GM06990 (cell line): ENCODE data around the gene ITCH.
"Not testable (repeated sequence)": the region's sequence is repeated elsewhere in the genome, so short reads cannot be mapped to it uniquely, and the experiment has no call there.

Experiments
- DNase-seq: peaks from one replicate; pipeline ENCODE4 v3.0.0-alpha.2; 2011; ENCODE audit not compliant: insufficient read length; ENCODE audit errors: extremely low read depth
- H3K27me3 ChIP-seq: replicated peaks from 2 replicates; pipeline ENCODE4 v1.6.0; 2011; ENCODE audit warnings: low read length; ENCODE audit not compliant: control insufficient read depth, insufficient read depth
- H3K36me3 ChIP-seq: 2 replicates; pipeline ENCODE4 v1.5.1; 2011; ENCODE audit warnings: low read length; ENCODE audit not compliant: control insufficient read depth, insufficient read depth
- H3K4me3 ChIP-seq: replicated peaks from 2 replicates; pipeline ENCODE4 v1.5.1; 2011; ENCODE audit warnings: low read depth, mild to moderate bottlenecking, control low read depth, low read length
- CTCF ChIP-seq: IDR thresholded peaks from 2 replicates; pipeline ENCODE4 v1.5.1; 2011; ENCODE audit warnings: low read length, control low read depth, mild to moderate bottlenecking, inconsistent platforms; ENCODE audit not compliant: insufficient read depth, poor library complexity, severe bottlenecking

Gene ITCH

DNA sequence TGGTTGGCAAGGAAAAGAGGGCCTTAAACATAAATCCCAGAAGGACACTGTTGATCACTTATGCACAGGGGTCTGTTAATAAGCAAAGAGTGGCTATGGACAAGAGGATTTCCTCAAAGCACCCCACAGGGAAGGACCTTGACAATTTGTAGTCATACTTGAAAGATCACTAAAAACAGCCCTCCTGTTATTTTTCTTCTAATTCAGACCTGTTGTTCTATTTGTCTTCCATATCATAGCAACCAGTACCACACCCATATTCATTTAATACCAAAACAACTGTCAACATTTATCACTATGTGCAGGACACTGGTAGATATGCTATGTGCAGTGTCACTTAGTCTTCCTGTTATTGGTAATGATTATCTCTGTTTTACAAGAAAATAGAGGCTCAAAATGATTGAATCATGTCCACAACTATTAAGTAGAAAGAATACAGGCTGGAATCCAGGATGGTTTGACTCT is 149.9 kb downstream of the ITCH start:
- DNase-seq = no peak
- no peaks in the 10 kb centered on the region; the same call in 1 of the 2 replicates for H3K36me3 ChIP-seq
- H3K4me3 ChIP-seq = no peak overlapping the region
- no peaks in the 10 kb centered on the region for H3K27me3 ChIP-seq
- TF ChIP-seq CTCF = no peak

GRCh38 chr20:34514034-34514433 is 151.0 kb downstream of the ITCH start:
- H3K27me3 ChIP-seq, H3K4me3 ChIP-seq, DNase-seq, H3K36me3 ChIP-seq: not testable (repeated sequence)

DNA sequence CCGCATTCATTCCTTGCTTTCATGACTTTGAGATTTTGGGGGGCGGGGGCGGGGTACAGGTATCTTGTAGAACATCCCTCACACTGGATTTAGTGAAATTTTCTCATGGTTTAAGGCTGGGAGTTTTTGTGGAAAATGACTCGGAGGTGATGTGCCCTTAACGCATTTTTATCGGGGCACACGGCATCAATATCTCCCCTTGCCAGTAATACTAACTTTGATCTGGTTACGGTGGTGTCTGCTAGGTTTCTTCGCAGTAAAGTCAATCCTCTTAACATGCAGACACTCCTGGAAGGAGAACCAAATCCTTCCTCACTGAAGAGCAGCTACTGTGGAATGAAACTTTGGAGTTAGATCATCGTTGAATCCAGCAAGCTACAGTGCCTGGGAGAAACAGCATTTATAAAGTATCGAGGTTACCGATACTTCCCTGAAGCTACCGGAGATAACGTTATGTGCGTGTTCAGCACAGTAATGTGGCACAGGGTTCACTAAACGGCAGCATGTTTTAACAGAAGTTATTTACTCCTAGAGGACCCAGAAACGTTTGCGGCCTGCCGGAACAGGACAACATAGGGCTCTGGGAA is 151.9 kb downstream of the ITCH start:
- no peaks in the 10 kb centered on the region; the same call in 1 of the 2 replicates for H3K36me3 ChIP-seq
- peak overlapping the region; percentile 91 for H3K4me3 ChIP-seq
- DNase-seq = no peak
- H3K27me3 ChIP-seq = no peaks in the 10 kb centered on the region
- no peak for TF ChIP-seq CTCF

DNA sequence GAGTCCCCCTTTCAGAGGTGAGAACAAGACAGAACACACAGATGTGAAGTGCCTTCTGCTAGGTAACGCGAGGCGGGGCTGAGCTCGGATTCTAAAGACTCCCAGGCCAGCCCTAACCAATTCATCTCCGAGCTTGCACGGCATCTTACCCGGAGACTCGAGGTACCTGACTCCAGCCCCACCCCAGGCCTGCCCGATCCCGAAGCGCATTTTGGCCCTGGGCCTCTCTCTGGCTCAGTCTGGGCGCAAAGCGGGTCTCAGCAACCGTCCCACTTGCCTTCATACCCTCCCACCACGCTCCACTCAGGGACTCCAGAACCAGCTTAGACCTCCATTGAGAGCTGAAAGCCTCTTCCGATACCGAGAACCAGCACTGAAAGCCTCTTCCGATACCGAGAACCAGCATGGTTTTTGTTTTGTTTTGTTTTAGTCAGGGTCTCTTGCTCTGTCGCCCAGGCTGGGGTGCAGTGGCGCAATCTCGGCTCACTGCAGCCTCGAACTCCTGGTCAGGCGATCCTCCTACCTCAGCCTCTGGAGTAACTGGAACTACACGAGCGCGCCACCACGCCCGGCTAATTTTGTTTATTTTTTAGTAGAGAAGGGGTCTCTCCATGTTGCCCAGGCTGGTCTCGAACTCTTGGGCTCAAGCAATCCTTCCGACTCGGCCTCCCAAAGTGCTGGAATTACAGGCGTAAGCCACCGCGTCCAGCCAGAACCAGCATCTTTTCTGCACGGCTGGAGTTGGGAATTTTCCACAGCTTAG is 152.6 kb downstream of the ITCH start:
- peak; percentile 83 for DNase-seq
- peak overlapping the region; percentile 91 for H3K4me3 ChIP-seq
- H3K27me3 ChIP-seq = no peaks in the 10 kb centered on the region
- no peaks in the 10 kb centered on the region; the same call in 1 of the 2 replicates for H3K36me3 ChIP-seq
- TF ChIP-seq CTCF = no peak

- TF ChIP-seq CTCF = no peak
- peak; percentile 87 for DNase-seq
- Histone ChIP-seq H3K4me3 (peak within 1 kb of the TSS; percentile 91), H3K27me3 (no peaks in the 10 kb centered on the region), H3K36me3 (no peaks in the 10 kb centered on the region; the same call in 1 of the 2 replicates)
Measured at GRCh38 chr20:34516247-34517113, 153.4 kb downstream of the ITCH start, which contains the start of gene DYNLRB1. TSS of gene DYNLRB1 (plus strand) at chr20:34516422. CDS start at chr20:34516459, 37 bp downstream.

DNA sequence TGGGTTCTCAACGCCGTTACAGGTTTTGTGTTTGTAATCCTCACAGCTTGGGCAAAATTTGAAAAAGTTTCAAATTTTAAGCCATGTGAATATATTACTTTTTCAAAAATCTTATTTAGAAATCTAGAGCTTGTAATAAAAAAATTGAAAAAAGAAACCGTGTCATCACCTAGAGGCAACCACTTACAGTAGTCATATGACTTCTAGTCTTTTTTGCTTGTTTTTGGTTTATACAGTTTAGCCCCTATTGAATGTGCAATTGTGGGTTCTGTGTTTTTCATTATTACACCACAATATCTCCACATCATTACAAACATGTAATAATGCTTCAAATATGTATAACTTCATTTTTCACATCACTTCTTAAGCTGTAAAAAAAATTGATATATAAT is 154.0 kb downstream of the ITCH start:
- no peak for DNase-seq
- no peaks in the 10 kb centered on the region for H3K27me3 ChIP-seq
- peak overlapping the region; percentile 91 for H3K4me3 ChIP-seq
- no peak for TF ChIP-seq CTCF
- H3K36me3 ChIP-seq = no peaks in the 10 kb centered on the region; the same call in 1 of the 2 replicates

DNA sequence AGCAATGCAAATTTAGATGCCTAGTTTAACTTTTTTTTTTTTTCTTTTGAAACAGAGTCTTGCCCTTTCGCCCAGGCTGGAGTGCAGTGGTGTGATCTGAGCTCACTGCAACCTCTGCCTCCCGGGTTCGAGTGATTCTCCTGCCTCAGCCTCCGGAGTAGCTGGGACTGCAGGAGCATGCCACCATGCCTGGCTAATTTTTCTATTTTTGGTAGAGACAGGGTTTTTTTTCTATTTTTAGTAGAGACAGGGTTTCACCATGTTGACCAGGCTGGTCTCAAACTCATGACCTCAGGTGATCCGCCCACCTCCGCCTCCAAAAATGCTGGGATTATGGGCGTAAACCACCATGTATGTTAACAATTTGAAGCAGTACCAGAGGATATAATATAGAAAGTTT is 155.8 kb downstream of the ITCH start:
- not testable (repeated sequence) for H3K4me3 ChIP-seq, H3K36me3 ChIP-seq, H3K27me3 ChIP-seq, DNase-seq

DNA sequence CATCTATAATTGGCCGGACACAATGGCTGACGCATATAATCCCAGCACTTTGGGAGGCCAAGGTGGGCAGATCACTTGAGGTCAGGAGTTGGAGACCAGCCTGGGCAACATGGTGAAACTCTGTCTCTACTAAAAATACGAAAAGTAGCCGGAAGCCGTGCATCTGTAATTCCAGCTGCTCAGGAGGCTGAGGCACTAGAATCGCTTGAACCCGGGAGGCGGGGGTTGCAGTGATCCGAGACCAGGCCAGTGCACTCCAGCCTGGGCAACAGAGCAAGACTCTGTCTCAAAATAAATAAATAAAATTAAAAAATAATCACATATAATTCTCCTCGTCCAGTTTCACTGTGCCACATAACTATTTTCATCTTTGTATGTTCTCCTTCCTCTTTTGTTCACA is 156.8 kb downstream of the ITCH start:
- H3K4me3 ChIP-seq, H3K36me3 ChIP-seq, DNase-seq, H3K27me3 ChIP-seq: not testable (repeated sequence)
